H1 (cell line): ENCODE results near the gene TRIM28. TPM values are rescaled to one million over a fixed set of nuclear protein-coding genes. Genes with fewer than 3 reads are reported as not detected.

Source experiments
- CTCF ChIA-PET: fragments of 300-600 bp; sonication (Branson Sonifier 250); formaldehyde crosslinking; loops from one replicate; lab custom pipeline; 2021; ENCODE audit not compliant: partially characterized antibody; lab: Charles Lee
- POLR2A ChIA-PET: fragments of 300-600 bp; sonication (Branson Sonifier 250); formaldehyde crosslinking; loops from one replicate; lab custom pipeline; 2021; ENCODE audit warnings: inconsistent platforms; ENCODE audit not compliant: partially characterized antibody; lab: Charles Lee
- DNase-seq, 2 experiments: peaks; one replicate each; pipeline versions ENCODE4 v3.0.0 to v3.0.0-alpha.2; 2010 to 2022; ENCODE audit warnings: low spot score in 2 of 2, low read depth in 1 of 2, mixed read lengths in 1 of 2
- FAIRE-seq: peaks from 2 replicates; lab custom pipeline; 2011; peaks lifted over from hg19 to GRCh38; lab: Jason Lieb, UNC
- H2AFZ ChIP-seq: 2 replicates; pipeline ENCODE4 v1.8.1; 2012; ENCODE audit warnings: low read length, inconsistent platforms
- H2AK5ac ChIP-seq: 2 replicates; pipeline ENCODE4 v1.6.1; 2013; ENCODE audit warnings: low read depth, low read length
- H2BK120ac ChIP-seq: replicated peaks from 2 replicates; pipeline ENCODE3; 2013; ENCODE audit warnings: low read depth, low read length, inconsistent platforms
- H2BK12ac ChIP-seq: 2 replicates; pipeline ENCODE4 v1.6.1; 2013; ENCODE audit warnings: low read depth, low read length
- H2BK15ac ChIP-seq: 2 replicates; pipeline ENCODE4 v1.6.1; 2013; ENCODE audit warnings: low read length
- H2BK20ac ChIP-seq: 2 replicates; pipeline ENCODE4 v1.6.1; 2013; ENCODE audit warnings: low read length
- H2BK5ac ChIP-seq: 2 replicates; pipeline ENCODE4 v1.6.1; 2013; ENCODE audit warnings: low read depth, low read length
- H3K14ac ChIP-seq: 2 replicates; pipeline ENCODE4 v1.6.1; 2013; ENCODE audit warnings: inconsistent platforms; ENCODE audit not compliant: insufficient read length
- H3K18ac ChIP-seq: 2 replicates; pipeline ENCODE4 v1.6.1; 2013; ENCODE audit warnings: low read length; ENCODE audit errors: extremely low read depth
- H3K23ac ChIP-seq: 2 replicates; pipeline ENCODE4 v1.6.1; 2013; ENCODE audit warnings: inconsistent platforms; ENCODE audit not compliant: insufficient read length
- H3K23me2 ChIP-seq: 2 replicates; pipeline ENCODE4 v1.6.1; 2013; ENCODE audit warnings: low read depth, low read length
- H3K27ac ChIP-seq: 2 replicates; pipeline ENCODE4 v1.6.1; 2011; ENCODE audit warnings: low read depth, low read length, inconsistent platforms
- H3K27me3 ChIP-seq, 4 experiments: replicated peaks in 1 of 4; 1 replicate in 1 of 4; 2 replicates in 3 of 4; pipeline versions ENCODE4 v1.6.1 to v1.8.1; 2011 to 2013; ENCODE audit warnings: low read length in 3 of 4, mild to moderate bottlenecking in 3 of 4, inconsistent platforms in 2 of 4, mixed read lengths in 2 of 4, moderate library complexity in 1 of 4; ENCODE audit not compliant: control insufficient read depth in 3 of 4, insufficient read depth in 3 of 4; ENCODE audit errors: extremely low read depth in 1 of 4
- H3K36me3 ChIP-seq, 4 experiments: 2 replicates each; pipeline versions ENCODE4 v1.6.1 to v1.8.1; 2011 to 2013; ENCODE audit warnings: mild to moderate bottlenecking in 4 of 4, low read length in 3 of 4, moderate library complexity in 2 of 4, control low read depth in 1 of 4, inconsistent platforms in 1 of 4; ENCODE audit not compliant: insufficient read depth in 4 of 4, control insufficient read depth in 2 of 4
- H3K4ac ChIP-seq: replicated peaks from 2 replicates; pipeline ENCODE3; 2013; ENCODE audit warnings: low read length, low read depth, mixed read lengths, inconsistent platforms; ENCODE audit not compliant: insufficient read length
- H3K4me1 ChIP-seq, 4 experiments: replicated peaks in 1 of 4; 1 replicate in 1 of 4; 2 replicates in 3 of 4; pipeline versions ENCODE4 v1.6.1 to v1.8.1; 2011 to 2013; ENCODE audit warnings: low read length in 3 of 4, inconsistent platforms in 2 of 4, mixed read lengths in 1 of 4; ENCODE audit not compliant: insufficient read depth in 4 of 4, control insufficient read depth in 3 of 4
- H3K4me2 ChIP-seq, 2 experiments: 2 replicates each; pipeline versions ENCODE4 v1.6.1 to v1.8.1; 2011 to 2013; ENCODE audit warnings: low read depth in 2 of 2, low read length in 2 of 2, control low read depth in 1 of 2, inconsistent platforms in 1 of 2, mild to moderate bottlenecking in 1 of 2; ENCODE audit not compliant: insufficient read depth in 1 of 2
- H3K4me3 ChIP-seq, 4 experiments: fragments of 200-600, 300-600 bp in 1 of 4; sonication (generic), shearing (Covaris generic), sonication (Bioruptor Twin) in 1 of 4; 2 replicates each; pipeline versions ENCODE4 v1.5.1 to v1.8.1; 2011 to 2016; ENCODE audit warnings: low read length in 4 of 4, low read depth in 3 of 4, control low read depth in 2 of 4, inconsistent platforms in 2 of 4, mild to moderate bottlenecking in 2 of 4, mixed read lengths in 1 of 4, moderate library complexity in 1 of 4; ENCODE audit not compliant: insufficient read depth in 2 of 4; ENCODE audit errors: extremely low read depth in 1 of 4
- H3K56ac ChIP-seq: replicated peaks from 2 replicates; pipeline ENCODE3; 2013; ENCODE audit warnings: low read depth, mild to moderate bottlenecking, mixed read lengths, low read length, inconsistent platforms; ENCODE audit not compliant: insufficient read length
- H3K79me1 ChIP-seq: 2 replicates; pipeline ENCODE4 v1.6.1; 2013; ENCODE audit warnings: low read depth, low read length, control low read depth
- H3K79me2 ChIP-seq, 2 experiments: 2 replicates each; pipeline versions ENCODE4 v1.6.1 to v1.8.1; 2012 to 2013; ENCODE audit warnings: low read length in 2 of 2, mild to moderate bottlenecking in 2 of 2, inconsistent platforms in 1 of 2; ENCODE audit not compliant: insufficient read depth in 2 of 2, control insufficient read depth in 1 of 2
- H3K9ac ChIP-seq, 4 experiments: replicated peaks in 1 of 4; 1 replicate in 1 of 4; 2 replicates in 3 of 4; pipeline versions ENCODE4 v1.6.1 to v1.8.1; 2011 to 2013; ENCODE audit warnings: low read depth in 3 of 4, low read length in 3 of 4, control low read depth in 2 of 4, mild to moderate bottlenecking in 2 of 4, moderate library complexity in 2 of 4, inconsistent platforms in 1 of 4; ENCODE audit errors: extremely low read depth in 1 of 4
- H3K9me3 ChIP-seq, 2 experiments: 2 replicates each; pipeline versions ENCODE4 v1.6.1 to v1.8.1; 2012 to 2013; ENCODE audit warnings: mild to moderate bottlenecking in 2 of 2, moderate library complexity in 2 of 2, control low read depth in 1 of 2, inconsistent platforms in 1 of 2, low read depth in 1 of 2, low read length in 1 of 2, mixed read lengths in 1 of 2; ENCODE audit not compliant: insufficient read depth in 2 of 2
- H4K20me1 ChIP-seq, 2 experiments: replicated peaks in 1 of 2; 2 replicates each; pipeline versions ENCODE3 to v1.8.1; 2011 to 2013; ENCODE audit warnings: inconsistent platforms in 2 of 2, low read length in 2 of 2, mild to moderate bottlenecking in 1 of 2; ENCODE audit not compliant: insufficient read depth in 2 of 2, control insufficient read depth in 1 of 2
- H4K5ac ChIP-seq: 2 replicates; pipeline ENCODE4 v1.6.1; 2013; ENCODE audit warnings: low read length, low read depth, mixed read lengths, inconsistent platforms; ENCODE audit not compliant: insufficient read length
- H4K8ac ChIP-seq: 2 replicates; pipeline ENCODE4 v1.8.0; 2013; ENCODE audit warnings: mild to moderate bottlenecking, moderate library complexity, low read length, inconsistent platforms; ENCODE audit not compliant: insufficient read depth; ENCODE audit errors: extremely low read depth
- H4K91ac ChIP-seq: replicated peaks from 2 replicates; pipeline ENCODE3; 2013; ENCODE audit warnings: low read length, mixed read lengths, inconsistent platforms; ENCODE audit not compliant: insufficient read length
- EGR1 ChIP-seq: IDR thresholded peaks from 2 replicates; pipeline ENCODE4 v1.6.1; 2011; ENCODE audit warnings: low read depth, low read length, borderline replicate concordance
- GTF2F1 ChIP-seq: IDR thresholded peaks from 2 replicates; pipeline ENCODE4 v1.6.1; 2012; ENCODE audit warnings: low read depth, low read length, improper control_type of control experiment, borderline replicate concordance
- RXRA ChIP-seq: IDR thresholded peaks from 2 replicates; pipeline ENCODE4 v1.6.1; 2011; ENCODE audit warnings: low read depth, mild to moderate bottlenecking, low read length, moderate library complexity; ENCODE audit not compliant: insufficient read depth
- SP1 ChIP-seq: IDR thresholded peaks from 2 replicates; pipeline ENCODE4 v1.6.1; 2011; ENCODE audit warnings: low read depth, low read length
- YY1 ChIP-seq: IDR thresholded peaks from 2 replicates; pipeline ENCODE4 v1.6.1; 2011; ENCODE audit warnings: low read depth, mild to moderate bottlenecking, low read length
- WGBS, 2 experiments: shearing (Covaris generic) in 1 of 2; methylation state at CpG; one replicate each; pipeline versions ENCODE4 v1.1.6 to v1.1.7; 2013 to 2015; ENCODE audit warnings: low lambda C conversion rate in 2 of 2, mixed read lengths in 2 of 2, inconsistent platforms in 1 of 2, low coverage in 1 of 2, missing lambda C conversion rate in 1 of 2; ENCODE audit not compliant: insufficient replicate concordance in 2 of 2, insufficient coverage in 1 of 2, insufficient read length in 1 of 2; ENCODE audit errors: extremely low coverage in 1 of 2, missing lambda C conversion rate in 1 of 2; 5-methylcytosine and 5-hydroxymethylcytosine counted together
- polyA plus RNA-seq, 7 experiments: library from polyadenylated mRNA; depleted of rRNA in 3 of 7; stranded (reverse) in 5 of 7; unstranded in 2 of 7; fragments of >200 nt in 5 of 7; fragments of 200-250 nt in 2 of 7; gene quantifications; 1 replicate in 5 of 7; 2 replicates in 1 of 7; 4 replicates in 1 of 7; pipeline versions ENCODE4 v1.2.1 to v1.2.3, GENCODE V29; 2011 to 2013; ENCODE audit warnings: missing spikeins in 2 of 7, mixed read lengths in 2 of 7
- total RNA-seq: library from RNA; stranded (reverse); fragmentation: NEBNext Ultra II Directional; extraction: Animal tissue kit (Norgen Biotek cat#: 25700); gene quantifications from 2 replicates; pipeline ENCODE4 v1.2.1, GENCODE V29; 2021

The TRIM28 gene
- total and polyA plus RNA-seq, 2 of the 8 experiments (the other 6 are each of a cell fraction or from before 2014, with no cell fraction given) = 1,433 to 1,442 TPM

- no peaks in the 10 kb centered on the region for H3K9me3 ChIP-seq
- H3K4ac ChIP-seq = no peak overlapping the region
- CTCF ChIA-PET = interaction anchor here (0.9 to 2.3 kb wide), 3 partner anchors 9 to 71 kb away, joined by 3 to 7 read pairs (median 4); no protein-coding TSS in a partner anchor
- H3K56ac ChIP-seq = no peak overlapping the region
- 98% methylated on average over 7 of the region's 9 CpGs; no CpG with 5 or more reads in 1 of the 2 experiments for WGBS, 2 experiments
- peaks cover 0 to 3% (median 0%) of the 10 kb centered on the region in 4 experiments; a peak in 1 of 8 replicates for H3K36me3 ChIP-seq
- no peak overlapping the region for H2AFZ ChIP-seq
- H2BK5ac ChIP-seq = no peak overlapping the region
- no peaks in the 10 kb centered on the region for H3K27me3 ChIP-seq
- no peak overlapping the region for H2BK120ac ChIP-seq
- H3K18ac ChIP-seq = no peak overlapping the region
- no peak overlapping the region for H4K5ac ChIP-seq
- H3K4me3 ChIP-seq = no peak overlapping the region
- H2BK20ac ChIP-seq = no peak overlapping the region
- POLR2A ChIA-PET = interaction anchor here (1.1 to 1.6 kb wide), 3 partner anchors 40 to 65 kb away, joined by 3 read pairs; partner anchors contain the start of genes TRIM28 and ZBTB45
- DNase-seq (no peak), FAIRE-seq (no peak)
- H3K4me1 ChIP-seq = peaks cover 0 to 6% (median 0%) of the 10 kb centered on the region in 4 experiments; a peak in 3 of 7 replicates
- no peak overlapping the region for H2BK12ac ChIP-seq
- H2AK5ac ChIP-seq = 0 out of 2 replicates have a peak overlapping the region, but pooled peaks have one; percentile 24
- peaks cover 0 to 11% of the 10 kb centered on the region in 2 experiments for H4K20me1 ChIP-seq
- H3K27ac ChIP-seq = no peak overlapping the region
- H3K4me2 ChIP-seq = no peak overlapping the region
- no peak overlapping the region for H4K91ac ChIP-seq
- no peaks in the 10 kb centered on the region; the same call in 1 of the 2 replicates for H3K23me2 ChIP-seq
- TF ChIP-seq GTF2F1 (no peak), YY1 (no peak), EGR1 (no peak), RXRA (no peak), SP1 (no peak)
- H3K14ac ChIP-seq = no peak overlapping the region
- H2BK15ac ChIP-seq = no peak overlapping the region
- H3K79me1 ChIP-seq = 0 out of 2 replicates have a peak, but pooled peaks cover 3% of the 10 kb centered on the region
- H3K79me2 ChIP-seq = no peaks in the 10 kb centered on the region
- H3K23ac ChIP-seq = no peak overlapping the region
- H4K8ac ChIP-seq = no peak overlapping the region
- H3K9ac ChIP-seq = no peak overlapping the region
These were observed 40.9 kb downstream of the TRIM28 start for GRCh38 chr19:58584498-58585441.
